VCaP (cell line): Measurements from ENCODE around the gene NETO2.

ENCODE experiments used
- H3K27ac ChIP-seq: fragments of 450-650 bp; 2 replicates; pipeline ENCODE4 v1.5.1; 2017
- TF ChIP-seq, protein P1 (sequence below): fragments of 450-650 bp; conservative IDR thresholded peaks from 2 replicates; pipeline ENCODE4 v1.5.1; 2017; ENCODE audit warnings: mild to moderate bottlenecking, moderate library complexity

Gene NETO2

DNA sequence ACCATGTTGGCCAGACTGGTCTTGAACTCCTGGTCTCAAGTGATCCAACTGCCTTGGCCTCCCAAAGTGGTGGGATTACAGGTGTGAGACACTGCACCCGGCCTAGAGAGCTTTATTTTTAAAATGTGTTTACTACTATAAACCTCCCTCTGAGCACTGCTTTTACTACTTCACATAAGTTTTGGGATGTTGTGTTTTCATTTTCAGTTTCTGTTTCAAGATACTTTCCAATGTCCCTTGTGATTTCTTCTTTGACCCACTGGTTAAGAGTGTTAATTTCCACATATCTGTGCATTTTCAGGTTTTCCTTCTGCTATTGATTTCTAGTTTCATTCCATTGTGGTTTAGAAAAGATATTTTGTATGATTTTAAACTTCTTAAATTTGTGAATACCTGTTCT lies 74.4 kb downstream of the NETO2 start:
- no peak overlapping the region for H3K27ac ChIP-seq
- TF ChIP-seq, protein P1, sequence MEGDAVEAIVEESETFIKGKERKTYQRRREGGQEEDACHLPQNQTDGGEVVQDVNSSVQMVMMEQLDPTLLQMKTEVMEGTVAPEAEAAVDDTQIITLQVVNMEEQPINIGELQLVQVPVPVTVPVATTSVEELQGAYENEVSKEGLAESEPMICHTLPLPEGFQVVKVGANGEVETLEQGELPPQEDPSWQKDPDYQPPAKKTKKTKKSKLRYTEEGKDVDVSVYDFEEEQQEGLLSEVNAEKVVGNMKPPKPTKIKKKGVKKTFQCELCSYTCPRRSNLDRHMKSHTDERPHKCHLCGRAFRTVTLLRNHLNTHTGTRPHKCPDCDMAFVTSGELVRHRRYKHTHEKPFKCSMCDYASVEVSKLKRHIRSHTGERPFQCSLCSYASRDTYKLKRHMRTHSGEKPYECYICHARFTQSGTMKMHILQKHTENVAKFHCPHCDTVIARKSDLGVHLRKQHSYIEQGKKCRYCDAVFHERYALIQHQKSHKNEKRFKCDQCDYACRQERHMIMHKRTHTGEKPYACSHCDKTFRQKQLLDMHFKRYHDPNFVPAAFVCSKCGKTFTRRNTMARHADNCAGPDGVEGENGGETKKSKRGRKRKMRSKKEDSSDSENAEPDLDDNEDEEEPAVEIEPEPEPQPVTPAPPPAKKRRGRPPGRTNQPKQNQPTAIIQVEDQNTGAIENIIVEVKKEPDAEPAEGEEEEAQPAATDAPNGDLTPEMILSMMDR, result no peak

DNA sequence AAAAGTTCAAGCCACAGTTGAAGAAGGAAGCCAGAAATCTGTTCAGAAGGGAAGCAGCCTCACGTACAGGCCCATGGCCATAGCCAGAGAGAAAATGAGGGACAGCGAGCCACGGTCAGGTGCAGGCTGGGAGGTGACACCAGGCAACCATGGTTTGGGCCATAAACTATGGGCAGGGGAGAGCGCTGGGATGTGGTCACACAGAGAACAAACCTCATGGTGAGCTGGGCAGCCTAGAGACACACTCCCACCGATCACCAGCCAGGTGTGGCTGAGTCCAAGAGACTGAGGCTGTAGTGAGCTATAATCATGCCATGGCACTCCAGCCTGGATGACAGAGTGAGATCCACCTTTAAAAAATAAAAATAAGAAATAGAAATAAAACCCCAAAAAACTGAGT lies 76.5 kb downstream of the NETO2 start:
- TF ChIP-seq, protein P1, result no peak
- H3K27ac ChIP-seq, result no peak overlapping the region

DNA sequence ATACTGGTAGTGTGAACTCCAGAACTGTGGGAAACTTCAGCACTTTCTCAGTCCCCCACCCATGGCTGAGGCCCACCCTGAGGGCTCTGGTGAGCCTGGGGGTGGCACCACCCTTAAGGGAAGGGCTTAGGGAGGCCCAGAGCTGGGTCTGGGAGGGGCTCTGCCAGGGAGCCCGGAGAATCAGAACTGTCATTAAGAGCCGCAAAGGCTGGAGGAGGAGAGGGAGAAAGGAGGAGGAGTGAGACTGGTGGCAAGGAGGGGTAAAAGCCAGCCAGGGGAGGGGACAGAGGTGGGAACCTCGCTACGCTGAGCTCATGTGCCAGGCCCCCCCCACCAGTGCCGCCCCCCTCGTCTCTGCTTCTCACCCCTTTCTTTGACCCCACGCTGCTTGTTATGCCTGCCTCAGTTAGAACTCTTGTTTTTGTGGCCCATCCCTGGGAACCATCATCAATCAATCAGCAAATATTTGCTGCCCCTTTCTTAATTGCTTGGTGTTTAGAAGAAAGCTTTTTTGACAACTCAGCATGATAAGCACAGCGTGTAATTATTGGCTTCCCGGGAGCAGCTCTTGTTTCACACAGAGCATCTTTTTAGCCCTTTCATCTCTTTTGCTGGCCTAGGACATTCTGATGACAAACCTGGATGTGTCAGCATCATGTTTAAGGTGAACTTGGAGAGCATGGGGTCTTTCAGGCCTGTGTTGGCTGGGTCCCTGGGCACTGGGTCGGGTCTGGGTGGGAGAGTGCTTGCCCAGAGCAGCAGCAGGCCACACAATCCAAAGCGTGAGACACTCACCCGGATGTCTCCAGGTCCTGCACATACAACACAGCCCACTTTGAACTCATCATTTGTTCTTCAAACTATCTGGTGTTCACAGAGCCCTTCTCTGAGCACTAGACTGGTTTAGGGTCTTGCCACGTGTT lies 77.7 kb downstream of the NETO2 start:
- TF ChIP-seq, protein P1, result no peak
- H3K27ac ChIP-seq, result no peak overlapping the region

DNA sequence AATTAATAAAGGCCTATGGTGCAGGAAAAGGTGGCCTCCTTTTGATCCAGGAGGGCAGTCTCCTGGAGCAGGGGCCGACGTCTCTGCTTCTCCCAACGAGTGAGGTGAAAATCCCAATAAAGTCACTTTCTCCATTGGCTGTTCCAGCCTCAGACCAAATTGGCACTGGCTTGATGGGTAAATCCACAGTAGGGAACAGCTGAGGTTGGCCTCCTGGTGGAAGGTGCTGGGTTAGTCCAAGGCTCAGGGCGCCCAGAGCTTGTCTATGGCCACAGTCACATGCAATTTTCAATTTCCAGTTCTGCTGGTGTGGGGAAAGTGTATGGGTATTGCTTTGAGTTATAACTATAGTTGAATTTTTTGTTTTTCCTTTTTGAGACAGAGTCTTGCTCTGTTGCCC lies 79.0 kb downstream of the NETO2 start:
- H3K27ac ChIP-seq, result no peak overlapping the region
- TF ChIP-seq, protein P1, result no peak

DNA sequence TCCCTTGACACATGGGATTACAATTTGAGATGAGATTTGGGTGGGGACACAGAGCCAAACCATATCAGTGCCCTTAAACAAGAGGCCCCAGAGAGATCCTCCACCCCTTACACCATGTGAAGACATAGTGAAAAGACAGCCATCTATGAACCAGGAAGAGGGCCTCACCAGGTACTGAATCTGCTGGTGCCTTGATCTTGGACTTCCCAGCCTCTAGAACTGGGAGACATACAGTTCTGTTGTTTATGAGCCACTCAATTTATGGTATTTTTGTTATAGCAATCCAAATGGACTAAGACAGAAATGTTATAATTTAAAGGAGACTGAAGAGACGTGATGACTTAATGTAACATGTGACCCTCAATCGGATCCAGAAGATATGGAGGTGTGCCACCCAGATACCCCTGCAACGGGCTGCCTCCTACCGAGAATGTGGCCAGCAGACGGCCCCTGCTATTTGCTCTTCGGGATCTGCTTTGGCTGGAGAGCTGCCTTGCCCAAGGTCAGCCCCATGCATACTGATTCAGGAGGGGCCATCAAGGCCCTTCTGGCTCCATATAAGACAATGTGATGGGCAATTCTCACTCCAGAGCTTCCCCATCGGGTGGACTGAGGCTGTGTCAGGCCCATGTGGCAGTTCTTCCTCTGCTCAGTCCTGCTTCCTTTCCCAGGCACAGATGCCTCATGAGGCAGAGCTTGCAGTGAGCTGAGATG lies 80.6 kb downstream of the NETO2 start:
- no peak overlapping the region for H3K27ac ChIP-seq
- TF ChIP-seq, protein P1, result no peak

DNA sequence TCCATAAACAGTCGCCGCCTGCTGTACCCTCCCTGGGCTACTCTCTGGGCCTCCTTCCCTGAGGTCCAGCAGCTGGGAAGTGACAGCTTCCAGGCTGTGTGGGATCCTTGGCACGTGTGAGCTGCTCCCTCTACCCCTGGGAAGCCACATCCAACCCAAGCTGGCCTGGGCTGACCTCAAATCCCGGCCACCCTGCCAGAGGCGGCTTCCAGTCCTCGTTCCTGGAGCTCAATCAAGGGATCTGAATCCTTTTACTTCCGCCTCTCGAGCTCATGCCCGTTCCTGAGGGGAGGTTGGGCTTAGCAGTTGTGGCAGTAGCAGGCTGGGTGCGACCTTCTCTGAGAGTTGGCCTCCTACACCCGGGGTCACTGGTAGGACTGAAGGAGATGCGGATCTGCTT lies 82.5 kb downstream of the NETO2 start:
- H3K27ac ChIP-seq, result no peak overlapping the region
- TF ChIP-seq, protein P1, result no peak

GRCh38 chr16:47060596-47060995 lies 83.1 kb downstream of the NETO2 start:
- TF ChIP-seq, protein P1, result no peak
- H3K27ac ChIP-seq, result no peak overlapping the region
